Stimulated activated CD8-positive, alpha-beta memory T cell treated with anti-CD3 and anti-CD28 coated beads, Interleukin-7, amount 100 ng/mL, for 24 hours (primary cell): ENCODE data around the gene ZXDC.

Experiments
- DNase-seq: peaks from one replicate; pipeline ENCODE4 v3.0.0-alpha.2; 2020; ENCODE audit warnings: low read depth

ZXDC gene, protein sequence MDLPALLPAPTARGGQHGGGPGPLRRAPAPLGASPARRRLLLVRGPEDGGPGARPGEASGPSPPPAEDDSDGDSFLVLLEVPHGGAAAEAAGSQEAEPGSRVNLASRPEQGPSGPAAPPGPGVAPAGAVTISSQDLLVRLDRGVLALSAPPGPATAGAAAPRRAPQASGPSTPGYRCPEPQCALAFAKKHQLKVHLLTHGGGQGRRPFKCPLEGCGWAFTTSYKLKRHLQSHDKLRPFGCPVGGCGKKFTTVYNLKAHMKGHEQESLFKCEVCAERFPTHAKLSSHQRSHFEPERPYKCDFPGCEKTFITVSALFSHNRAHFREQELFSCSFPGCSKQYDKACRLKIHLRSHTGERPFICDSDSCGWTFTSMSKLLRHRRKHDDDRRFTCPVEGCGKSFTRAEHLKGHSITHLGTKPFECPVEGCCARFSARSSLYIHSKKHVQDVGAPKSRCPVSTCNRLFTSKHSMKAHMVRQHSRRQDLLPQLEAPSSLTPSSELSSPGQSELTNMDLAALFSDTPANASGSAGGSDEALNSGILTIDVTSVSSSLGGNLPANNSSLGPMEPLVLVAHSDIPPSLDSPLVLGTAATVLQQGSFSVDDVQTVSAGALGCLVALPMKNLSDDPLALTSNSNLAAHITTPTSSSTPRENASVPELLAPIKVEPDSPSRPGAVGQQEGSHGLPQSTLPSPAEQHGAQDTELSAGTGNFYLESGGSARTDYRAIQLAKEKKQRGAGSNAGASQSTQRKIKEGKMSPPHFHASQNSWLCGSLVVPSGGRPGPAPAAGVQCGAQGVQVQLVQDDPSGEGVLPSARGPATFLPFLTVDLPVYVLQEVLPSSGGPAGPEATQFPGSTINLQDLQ

DNA sequence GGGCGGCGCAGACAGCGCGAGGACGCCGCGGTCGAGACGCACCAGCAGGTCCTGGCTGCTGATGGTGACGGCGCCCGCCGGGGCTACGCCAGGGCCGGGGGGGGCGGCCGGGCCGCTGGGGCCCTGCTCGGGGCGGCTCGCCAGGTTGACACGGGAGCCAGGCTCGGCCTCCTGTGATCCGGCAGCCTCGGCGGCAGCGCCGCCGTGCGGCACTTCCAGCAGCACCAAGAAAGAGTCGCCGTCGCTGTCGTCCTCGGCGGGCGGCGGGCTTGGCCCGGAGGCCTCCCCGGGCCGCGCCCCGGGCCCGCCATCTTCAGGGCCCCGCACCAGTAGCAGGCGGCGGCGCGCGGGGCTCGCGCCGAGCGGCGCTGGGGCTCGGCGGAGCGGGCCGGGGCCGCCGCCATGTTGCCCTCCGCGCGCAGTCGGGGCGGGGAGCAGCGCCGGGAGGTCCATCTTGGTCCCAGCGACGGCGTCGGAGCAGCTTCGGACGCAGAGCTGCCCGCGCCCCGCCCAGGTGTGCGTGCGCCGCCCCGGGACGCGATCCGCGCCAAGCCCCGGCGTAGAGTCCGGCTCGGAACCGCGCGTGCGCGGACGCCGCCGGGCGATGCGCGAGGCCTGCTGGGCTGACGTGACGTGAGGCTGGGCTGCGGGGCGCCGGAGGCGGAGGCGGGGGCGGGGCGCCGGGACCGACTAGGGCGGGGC lies at the start of gene ZXDC:
ZXDC (minus strand) TSS at position 479 of the 702 bp plus-strand sequence; CDS start at position 453, 26 bp downstream.
- DNase-seq: peak; percentile 76

DNA sequence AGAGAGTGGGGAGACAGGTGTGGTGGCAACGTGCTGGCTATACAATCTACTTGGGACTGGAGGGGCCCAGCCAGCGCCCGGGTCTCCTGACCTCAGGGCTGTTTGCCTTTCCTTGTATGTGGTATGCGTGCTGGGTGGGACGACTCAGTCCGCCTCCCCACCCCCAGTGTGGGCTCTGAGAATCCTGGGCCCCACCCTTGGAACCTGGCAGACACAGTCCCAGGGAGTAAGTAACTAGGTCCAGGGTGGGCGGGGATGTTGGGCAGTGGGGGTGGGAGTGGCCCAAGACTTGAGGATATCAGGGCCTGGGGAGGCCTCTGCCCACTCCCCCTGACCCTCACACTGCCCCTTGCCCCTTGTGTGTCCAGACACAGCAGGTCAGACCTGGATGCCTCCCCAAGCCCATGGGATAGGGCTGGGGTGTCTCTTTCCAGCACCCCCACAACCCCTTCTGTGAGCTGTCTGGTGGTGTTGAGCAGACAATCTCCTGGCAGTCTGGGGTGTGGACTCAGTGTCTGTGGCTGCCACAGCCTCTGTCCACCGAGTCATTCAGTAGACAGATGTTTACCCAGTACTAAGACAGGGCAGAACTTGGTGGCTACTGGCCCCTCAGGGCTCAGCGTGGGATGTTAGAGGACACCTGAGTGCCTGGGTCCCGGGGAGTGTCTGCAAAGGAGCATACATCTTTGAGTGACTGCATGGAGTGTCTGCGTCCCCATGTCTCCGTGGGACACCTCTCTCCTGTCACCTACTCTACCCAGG lies 49.6 kb upstream of the ZXDC start:
- DNase-seq: no peak

DNA sequence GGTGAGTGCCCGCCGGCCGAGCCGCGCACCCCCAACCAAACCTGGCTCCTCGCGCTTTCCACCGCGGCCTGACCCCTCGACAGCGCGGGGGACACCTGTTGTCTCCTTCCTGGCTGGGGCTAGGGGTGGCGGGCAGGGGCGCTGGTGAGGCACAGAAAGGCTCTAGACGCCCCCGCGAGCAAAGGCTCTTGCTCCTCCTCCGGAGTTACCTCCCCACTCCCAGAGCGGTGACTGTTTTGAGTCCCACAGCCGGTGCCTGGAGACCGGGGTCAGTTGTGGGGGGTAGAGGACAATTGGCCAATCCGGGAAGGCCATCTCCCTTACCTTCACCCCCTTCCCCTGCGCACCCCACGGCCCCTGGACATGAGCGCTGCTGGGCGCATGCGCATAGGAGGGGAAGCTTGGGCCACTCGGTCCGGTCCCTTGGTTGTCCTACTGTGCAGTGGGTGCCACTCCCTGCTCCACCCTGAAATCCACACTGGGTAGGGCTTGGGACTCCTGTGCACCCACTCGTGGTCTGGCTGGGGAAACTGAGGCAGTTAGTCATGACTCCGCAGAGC lies 48.8 kb upstream of the ZXDC start:
- no peak for DNase-seq

DNA sequence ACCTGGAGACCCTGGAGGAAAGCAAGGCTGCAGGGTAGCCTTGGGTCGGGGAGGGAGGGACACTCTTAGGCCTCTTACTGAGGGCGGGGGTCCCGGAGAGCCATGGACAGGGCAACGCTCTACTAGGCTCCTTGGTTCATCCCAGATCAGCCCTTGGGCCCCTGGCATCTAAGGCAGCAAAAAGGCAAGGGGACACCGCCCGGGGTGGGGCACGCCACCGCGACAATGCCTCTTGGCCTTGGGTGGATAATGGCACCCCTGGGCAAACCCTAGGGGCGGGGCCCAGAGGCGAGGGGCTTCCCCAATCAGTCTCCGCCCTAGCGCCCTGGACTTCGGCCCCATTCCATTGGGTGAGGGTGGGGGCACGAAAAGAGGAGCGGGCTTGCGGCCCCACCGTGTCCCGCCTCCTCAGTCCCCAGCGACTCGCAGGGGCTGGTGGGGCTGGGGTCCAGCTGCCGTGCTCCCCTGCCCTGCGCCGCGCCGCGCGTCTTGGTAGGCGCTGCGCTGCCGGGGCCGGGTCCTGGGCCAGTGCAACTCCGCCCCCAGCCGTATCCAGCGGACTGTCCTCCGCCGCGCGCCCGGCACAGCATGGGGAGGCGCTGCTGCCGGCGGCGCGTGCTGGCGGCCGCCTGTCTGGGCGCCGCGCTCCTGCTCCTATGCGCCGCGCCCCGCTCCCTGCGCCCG lies 48.2 kb upstream of the ZXDC start, which contains the start of gene CHST13:
CHST13 (plus strand) TSS at position 411 of the 684 bp plus-strand sequence; CDS start at position 589, 178 bp downstream.
- DNase-seq: no peak

DNA sequence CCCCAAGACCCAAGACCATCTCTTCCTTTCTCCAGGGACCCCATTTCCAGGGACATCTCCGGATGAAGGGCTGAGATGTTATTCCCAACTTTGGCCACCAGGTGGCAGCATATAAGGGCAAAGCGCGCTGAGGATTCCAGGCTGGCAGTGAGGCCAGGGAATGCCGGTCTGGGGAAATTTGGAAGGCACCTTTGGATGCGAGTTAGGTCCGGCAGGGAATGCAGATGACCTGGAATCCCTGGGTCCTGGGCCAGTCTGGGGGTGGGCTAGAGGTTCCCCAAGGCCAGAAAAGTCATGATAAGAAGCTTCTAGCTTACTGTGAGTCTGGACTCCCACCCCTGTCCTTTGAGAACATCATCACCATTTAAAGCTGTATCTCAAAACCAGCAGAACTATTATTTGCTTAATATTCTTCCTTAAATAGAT lies 46.7 kb upstream of the ZXDC start:
- peak; percentile 17 for DNase-seq

DNA sequence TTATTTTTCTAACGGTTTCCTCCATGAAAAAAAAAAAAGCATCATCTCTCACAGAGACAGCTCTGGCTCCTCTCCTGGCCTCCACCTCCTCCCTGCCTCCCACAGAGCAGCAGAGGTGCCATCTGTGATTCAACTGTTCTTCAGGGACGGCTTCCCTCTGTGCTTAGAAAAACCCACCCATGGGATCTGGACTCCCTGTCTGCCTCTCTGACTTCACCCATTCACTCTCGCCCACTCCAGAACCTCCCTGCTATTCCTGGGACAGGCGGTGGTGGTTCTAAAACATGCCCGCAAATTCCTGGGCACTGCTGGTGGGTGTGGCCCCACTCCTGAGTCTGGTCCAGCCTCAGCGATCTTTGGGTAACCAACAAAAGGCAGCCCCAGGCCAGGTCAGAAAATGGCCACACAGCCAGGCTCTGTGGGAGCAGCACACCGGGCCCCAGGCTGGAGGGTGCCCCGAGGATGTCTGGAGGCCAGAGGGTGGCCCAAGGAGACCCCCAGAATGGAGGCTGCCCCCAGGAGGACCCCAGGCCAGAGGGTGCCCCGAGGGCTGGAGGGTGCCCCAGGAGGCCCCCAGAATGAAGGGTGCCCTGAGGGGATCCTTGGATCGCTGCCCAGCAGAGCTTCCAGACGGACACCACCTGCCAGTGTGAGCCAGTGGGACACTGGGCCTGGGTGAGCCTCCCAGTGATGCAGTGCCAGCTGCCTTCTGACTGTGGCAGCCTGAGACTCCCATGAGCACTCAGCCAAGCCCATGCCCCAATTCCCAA lies 45.6 kb upstream of the ZXDC start:
- no peak for DNase-seq

DNA sequence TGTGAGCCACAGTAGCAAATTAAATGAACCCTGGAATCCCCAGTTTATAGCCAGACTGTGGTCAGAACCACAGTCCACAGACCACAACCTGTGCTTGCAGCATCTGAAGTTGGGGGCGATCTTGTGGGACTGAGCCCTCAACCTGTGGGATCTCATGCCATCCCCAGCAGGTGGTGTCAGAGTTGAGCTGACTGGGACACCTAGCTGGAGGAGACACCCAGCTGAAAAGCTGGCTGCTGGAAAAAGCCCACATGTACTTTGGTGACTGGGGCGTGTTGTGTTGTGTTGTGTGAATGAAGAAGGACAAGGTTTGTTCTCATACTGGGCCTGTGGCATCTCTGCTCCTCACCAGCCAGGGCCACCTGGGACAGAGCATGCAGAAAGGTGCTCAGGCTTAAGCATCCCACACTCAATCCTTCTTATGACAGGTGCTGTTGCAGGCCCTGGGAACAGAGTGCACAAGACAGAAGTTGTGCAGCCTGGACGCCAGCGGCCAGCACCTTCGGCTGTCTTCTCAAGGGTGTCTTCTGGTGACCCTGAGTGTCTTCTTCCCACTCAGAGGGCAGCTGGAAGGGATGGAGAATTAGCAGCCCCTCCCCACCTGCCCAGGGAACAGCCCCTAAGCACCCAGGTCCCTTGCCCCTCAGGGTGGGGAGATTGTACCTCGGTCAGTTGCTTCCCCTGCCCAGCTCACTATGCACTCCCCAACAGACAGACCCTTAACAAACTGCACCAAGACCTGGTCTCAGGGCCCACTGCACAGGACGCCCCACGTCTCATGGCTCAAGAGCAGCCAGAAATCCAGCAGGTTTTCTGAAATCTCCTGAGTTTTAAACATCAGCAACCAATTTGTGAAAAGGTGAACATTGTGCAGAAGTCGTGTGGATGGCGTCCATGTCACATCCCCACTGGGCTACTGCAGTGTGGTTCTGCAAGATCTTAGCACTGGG lies 44.1 kb upstream of the ZXDC start:
- no peak for DNase-seq

DNA sequence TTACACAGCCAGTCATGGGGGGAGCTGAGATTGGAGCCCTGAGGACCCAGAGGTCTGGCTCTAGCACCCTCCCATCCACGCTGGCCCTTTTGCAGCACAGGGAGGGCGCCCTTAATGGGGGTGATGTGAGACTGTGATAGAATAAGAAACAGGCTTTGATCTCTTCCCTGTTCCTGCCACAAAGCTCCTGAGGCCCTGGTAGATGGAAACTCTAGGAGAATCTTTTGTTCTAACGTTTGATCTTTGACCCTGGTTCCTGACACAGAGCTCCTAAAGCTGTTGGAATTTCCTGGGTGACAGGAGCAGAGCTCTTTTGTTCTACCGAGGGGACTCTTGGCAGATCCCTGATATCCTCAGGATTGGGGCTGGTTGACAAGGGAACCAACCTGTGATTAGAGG lies 43.1 kb upstream of the ZXDC start:
- DNase-seq: no peak

DNA sequence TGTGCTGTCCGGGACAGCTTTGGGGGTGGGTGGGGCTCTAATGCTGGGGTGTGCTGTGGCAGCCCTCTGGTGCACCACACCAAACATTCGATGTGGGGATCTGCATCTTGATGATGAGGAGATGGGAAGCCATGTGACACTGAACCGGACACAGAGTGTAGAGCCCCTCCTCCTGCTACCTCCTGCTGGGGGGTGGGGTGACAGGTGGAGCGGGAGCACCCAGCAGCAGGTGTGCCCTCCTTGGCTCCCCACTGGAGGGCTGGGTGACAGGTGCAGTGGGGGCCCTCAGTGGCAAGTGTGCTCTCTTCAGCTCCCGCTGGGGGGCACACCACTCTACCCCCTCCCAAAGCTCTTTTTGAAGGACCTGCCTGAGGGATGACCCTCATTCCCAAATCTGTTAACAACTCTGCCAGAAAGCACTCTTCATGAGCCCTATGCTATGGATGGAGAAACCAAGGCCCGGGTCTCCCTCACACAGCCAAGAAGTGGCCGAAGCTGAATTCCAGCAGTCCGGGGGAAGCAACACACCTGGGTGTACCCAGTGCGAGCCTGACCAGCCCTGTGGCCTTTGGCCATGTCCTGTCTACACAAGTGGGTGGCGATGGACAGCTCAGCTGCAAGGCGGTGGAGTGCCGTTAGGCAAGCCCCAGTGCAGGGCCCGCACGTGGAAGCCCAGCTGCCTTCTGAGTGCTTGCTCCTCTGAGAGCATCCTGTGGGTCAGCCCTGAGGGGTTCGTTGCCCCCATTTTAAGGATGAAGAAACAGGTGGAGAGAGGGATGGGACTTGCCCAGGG lies 42.5 kb upstream of the ZXDC start:
- no peak for DNase-seq

DNA sequence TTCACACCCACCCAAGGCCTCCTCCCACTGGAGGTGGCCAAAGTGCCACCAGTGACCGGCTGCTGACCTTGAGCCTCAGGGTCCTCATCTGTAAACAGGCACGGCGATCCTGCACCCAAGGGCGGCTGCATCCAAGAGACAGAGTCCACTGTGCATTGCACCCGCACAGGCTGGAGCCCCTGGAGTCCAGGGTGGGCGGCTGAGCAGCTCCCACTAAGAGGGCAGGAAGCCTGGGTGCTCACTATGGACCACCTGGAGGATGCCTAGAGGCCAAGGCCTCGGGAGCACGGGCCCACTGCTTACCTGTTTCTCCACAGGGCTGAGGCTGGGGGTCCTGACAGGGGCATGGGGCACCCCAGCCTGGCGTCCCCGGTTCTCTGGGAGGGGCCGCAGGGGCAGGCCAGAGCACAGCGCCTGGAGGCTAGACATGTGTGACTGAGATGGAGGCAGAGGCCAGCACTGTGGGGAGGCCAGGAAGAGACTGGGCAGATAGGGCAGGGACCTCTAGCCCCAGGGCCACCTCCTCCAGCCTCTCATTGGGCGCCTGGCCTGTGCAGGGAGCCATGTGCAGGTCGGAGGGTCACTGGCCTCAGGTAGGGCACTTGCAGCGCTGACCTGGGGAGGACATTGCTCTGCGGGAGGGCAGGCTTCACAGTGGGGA lies 41.7 kb upstream of the ZXDC start, which contains the start of gene UROC1:
UROC1 (minus strand) TSS at position 483 of the 661 bp plus-strand sequence; CDS start at position 429, 54 bp downstream.
- no peak for DNase-seq

DNA sequence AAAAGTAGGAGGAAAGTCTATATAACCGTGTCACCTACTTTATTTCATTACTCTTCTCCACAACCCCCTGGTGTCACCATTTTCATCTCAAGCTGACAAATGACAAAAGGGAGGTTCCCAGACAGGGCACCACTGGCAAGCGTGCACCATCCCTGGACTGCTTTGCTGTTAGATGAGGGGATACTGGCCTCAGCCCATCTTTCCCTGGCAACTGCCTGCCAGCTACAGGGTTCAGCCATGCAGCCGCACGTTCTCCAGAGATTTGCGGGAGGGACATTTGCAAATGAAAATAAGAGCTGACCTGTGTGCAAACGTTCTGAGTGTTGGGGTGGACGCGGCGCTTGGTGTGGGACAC lies 41.2 kb upstream of the ZXDC start:
- DNase-seq: no peak

DNA sequence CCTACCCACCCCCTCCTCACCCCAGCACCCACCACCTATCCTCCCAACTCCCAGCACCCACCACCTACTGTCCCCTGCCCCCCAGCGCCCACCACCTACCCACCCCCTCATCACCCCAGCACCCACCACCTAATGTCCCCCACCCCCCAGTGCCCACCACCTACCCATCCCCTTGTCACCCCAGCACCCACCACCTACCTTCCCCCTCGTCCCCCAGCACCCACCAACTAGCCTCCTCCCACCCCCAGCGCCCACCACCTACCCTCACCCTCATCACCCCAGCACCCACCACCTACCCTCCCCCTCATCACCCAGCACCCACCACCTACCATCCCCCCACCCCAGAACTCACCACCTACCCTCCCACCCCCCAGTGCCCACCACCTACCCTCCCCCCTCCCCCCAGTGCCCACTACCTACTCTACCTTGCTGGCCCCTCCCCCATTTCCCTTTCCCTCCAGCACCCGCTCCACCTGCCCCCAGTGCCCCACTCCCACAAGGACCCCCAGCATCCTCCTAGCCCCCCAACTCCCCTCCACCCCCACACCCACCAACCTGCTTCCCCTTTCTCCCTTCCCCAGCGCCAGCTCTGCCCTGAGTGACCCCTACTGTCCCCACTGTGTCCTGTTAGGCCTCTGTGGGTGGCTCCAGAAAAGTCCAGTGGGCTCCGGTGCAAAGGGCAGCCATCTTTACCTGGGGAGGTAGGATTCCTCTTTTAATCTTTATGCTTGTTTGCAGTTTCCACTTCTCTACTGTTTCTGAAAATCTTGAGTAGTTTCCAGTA lies 40.7 kb upstream of the ZXDC start:
- DNase-seq: no peak

DNA sequence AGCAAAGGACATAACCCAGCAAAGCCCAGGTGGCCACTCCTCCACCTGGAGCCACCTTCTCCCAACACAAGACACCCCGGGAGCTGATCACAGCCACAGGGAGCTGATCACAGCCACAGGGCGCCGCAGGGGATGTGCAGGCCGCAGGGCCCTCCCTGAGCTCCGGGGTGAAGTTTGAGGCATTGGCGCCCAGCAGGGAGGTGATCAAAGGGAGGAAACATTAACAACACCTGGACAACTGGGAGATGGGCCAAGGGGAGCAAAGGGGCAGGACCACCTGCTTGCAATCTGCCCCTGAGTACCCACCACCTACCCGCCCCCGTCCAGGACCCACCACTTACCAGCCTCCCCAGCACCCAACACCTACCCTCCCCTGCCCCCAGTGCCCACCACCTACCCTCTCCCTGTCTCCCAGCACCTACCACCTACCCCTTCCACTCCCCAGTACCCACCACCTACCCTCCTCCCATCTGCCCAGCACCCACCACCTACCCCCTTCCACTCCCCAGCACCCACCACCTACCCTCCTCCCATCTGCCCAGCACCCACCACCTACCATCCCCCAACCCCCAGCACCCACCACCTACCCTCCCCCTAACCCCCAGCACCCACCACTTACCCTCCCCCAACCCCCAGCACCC lies 39.5 kb upstream of the ZXDC start:
- DNase-seq: no peak

DNA sequence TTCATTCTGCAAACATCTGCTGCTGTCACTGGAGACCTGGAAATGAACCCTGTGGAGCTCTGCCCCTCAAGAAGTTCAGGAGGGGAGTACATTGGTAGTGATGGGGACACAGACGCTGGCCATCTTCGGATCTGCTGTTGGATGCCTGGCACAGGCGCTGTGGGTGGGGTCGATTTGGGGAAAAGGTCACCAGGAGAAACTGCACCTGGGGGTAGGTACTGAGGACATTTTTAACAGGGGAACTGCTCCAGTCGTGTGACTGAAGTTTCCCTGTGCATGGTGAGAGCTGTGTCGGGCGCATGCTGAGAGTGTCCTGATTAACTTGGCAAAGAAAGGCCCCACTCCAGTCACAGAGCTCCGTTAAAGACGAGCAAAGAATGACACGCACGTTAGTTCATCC lies 38.5 kb upstream of the ZXDC start:
- no peak for DNase-seq

DNA sequence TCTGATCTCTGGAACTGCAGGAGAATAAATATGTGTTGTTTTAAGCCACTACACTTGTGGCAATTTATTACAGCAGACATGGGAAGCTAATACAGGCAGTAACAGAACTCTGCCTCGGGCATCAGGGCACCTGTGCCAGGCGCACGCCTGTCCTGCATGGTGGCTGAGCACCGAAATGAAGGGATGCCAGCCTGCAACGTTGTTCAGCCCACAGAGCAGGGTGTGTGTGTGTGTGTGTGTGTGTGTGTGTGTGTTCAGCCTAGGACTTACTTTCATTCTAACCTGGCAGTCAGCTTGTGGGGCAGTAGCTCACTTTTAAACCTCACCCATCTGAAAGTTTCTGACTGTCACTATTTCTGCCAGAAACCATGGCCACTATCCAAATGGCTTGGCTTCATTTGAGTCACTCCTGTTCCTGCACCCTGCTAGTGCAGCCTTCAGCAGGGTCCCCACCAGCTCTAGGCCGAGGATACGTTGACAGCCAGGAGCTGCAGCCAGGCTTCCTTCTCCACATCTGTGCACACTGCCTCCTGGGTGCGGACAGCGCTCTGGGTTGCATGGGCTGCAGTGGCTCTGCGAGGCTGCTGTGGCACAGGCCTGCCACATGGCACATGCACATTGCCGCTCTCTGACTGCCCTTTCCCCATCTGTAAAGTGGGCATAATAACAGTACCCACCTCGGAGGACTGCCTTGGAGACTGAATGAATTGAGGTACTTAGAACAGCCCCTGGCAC lies 37.4 kb upstream of the ZXDC start:
- no peak for DNase-seq
